ENCODE results near the gene TSPOAP1. TPM values are rescaled to one million over a fixed set of nuclear protein-coding genes. Genes with fewer than 3 reads are reported as not detected.

The TSPOAP1 gene
- total and polyA plus RNA-seq, 8 donors: 6.5 to 68.8 (median 11.6) TPM; not detected in 1

DNA sequence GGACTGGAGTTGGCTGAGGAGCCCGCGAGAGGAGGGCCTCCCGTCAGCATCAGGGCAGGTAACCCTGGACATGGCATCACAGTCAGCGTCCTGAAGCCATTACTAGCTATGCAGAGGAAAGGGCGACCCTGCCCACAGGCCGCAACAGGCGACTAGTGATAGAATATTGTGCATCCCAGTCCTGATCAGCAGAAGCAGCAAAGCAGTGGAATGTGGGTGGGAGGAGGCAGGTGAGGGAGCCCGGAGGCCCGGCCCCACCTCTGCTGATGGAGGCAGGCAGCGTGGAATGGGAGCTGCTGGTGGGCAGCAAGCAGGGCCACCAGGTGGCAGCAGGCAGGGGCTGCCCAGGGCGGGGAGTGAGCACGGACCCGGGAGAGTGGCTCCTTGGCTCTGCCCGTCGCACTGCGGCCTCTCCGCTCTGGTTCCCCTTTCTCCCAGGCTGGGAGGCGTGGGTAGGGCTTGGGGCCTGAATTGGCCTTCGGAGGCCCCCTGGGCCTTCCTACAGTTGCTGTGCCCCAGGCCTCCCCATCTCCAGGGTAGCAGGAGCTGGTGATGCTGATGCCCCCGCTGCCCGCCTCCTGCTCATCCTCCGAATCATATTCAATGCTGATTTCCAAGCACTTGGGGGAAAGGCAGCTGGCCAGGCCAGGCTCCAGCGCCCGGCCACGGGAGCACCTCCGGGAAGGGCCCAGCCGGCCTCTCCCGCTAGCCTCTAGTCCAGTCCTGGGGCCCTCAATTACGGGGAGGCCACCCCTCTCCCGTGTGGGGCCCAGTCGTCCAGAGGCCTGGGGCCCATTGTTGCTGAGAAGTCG, 20.2 kb downstream of the TSPOAP1 start:
- TF ChIP-seq EP300 (IDR thresholded peaks at IDR 0.05): no peak
- TF ChIP-seq POLR2A (IDR thresholded peaks at IDR 0.05): no peak
- TF ChIP-seq, protein P1, sequence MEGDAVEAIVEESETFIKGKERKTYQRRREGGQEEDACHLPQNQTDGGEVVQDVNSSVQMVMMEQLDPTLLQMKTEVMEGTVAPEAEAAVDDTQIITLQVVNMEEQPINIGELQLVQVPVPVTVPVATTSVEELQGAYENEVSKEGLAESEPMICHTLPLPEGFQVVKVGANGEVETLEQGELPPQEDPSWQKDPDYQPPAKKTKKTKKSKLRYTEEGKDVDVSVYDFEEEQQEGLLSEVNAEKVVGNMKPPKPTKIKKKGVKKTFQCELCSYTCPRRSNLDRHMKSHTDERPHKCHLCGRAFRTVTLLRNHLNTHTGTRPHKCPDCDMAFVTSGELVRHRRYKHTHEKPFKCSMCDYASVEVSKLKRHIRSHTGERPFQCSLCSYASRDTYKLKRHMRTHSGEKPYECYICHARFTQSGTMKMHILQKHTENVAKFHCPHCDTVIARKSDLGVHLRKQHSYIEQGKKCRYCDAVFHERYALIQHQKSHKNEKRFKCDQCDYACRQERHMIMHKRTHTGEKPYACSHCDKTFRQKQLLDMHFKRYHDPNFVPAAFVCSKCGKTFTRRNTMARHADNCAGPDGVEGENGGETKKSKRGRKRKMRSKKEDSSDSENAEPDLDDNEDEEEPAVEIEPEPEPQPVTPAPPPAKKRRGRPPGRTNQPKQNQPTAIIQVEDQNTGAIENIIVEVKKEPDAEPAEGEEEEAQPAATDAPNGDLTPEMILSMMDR (IDR thresholded peaks at IDR 0.05): no peak
- TF ChIP-seq POLR2AphosphoS5 (IDR thresholded peaks at IDR 0.05): no peak
- Histone ChIP-seq H3K4me1 (peaks cover 0 to 8% (median 0%) of the 10 kb centered on the region in 4 donors), H3K27me3 (no peaks in the 10 kb centered on the region), H3K9me3 (no peaks in the 10 kb centered on the region), H3K4me3 (no peak overlapping the region), H3K36me3 (peaks cover 0 to 26% (median 17%) of the 10 kb centered on the region in 4 donors), H3K27ac (no peak overlapping the region)
- WGBS, 5 donors: 70 to 76% (median 76%) methylated on average over 25 to 32 of the region's 32 CpGs
- intact Hi-C loops (cut with DNase I; ENCODE audit: low total_unique reads): no loop called here
- peak in 1 of 2 donors; percentile 25 for DNase-seq

DNA sequence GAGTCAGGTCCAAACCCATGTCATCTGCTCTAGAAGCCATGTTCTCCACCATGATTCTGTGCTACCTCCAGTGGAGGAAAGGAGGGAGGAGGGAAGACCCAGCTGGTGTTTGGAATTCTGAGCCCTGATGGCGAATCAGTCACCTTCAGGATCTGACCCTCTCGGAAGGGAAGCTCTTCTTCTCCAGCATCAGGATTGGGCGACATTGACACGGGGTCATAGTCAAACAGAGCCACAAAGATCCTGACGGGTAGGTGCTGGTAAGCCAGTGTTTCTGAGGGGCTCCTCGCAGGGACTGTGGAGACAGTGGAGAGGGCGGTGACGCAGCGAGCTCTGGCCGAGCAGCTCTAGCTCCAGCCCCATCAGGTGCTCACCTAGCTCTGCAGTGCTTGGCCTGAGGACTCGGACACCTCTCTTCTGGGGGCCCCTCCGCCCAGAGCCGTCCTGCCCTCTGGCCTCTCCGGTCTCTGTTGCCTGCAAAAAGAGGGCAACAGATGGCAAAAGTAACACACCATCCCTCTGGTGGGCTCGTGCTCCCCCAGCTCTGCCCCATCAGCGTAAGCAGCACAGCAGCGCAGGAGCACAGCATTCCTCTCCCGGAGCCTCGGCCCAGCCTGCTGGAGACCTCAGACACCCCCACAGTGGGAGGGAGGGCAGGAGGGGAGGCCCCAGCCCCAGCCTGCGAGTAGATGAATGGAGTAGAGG, 21.0 kb downstream of the TSPOAP1 start:
- H3K9me3 ChIP-seq: no peaks in the 10 kb centered on the region
- no peak overlapping the region for H3K4me3 ChIP-seq
- no peak overlapping the region for H3K27ac ChIP-seq
- H3K27me3 ChIP-seq: no peaks in the 10 kb centered on the region
- intact Hi-C loops (cut with DNase I; ENCODE audit: low total_unique reads): no loop called here
- TF ChIP-seq EP300 (IDR thresholded peaks at IDR 0.05): no peak
- TF ChIP-seq POLR2A (IDR thresholded peaks at IDR 0.05): no peak
- TF ChIP-seq, protein P1 (IDR thresholded peaks at IDR 0.05): no peak
- no peak for TF ChIP-seq POLR2AphosphoS5 (IDR thresholded peaks at IDR 0.05)
- H3K36me3 ChIP-seq: peaks cover 0 to 28% (median 17%) of the 10 kb centered on the region in 4 donors
- H3K4me1 ChIP-seq: peaks cover 0 to 8% (median 0%) of the 10 kb centered on the region in 4 donors
- WGBS, 5 donors: 88 to 93% (median 90%) methylated on average over 18 to 20 of the region's 20 CpGs
- DNase-seq: peak in 1 of 2 donors; percentile 13

DNA sequence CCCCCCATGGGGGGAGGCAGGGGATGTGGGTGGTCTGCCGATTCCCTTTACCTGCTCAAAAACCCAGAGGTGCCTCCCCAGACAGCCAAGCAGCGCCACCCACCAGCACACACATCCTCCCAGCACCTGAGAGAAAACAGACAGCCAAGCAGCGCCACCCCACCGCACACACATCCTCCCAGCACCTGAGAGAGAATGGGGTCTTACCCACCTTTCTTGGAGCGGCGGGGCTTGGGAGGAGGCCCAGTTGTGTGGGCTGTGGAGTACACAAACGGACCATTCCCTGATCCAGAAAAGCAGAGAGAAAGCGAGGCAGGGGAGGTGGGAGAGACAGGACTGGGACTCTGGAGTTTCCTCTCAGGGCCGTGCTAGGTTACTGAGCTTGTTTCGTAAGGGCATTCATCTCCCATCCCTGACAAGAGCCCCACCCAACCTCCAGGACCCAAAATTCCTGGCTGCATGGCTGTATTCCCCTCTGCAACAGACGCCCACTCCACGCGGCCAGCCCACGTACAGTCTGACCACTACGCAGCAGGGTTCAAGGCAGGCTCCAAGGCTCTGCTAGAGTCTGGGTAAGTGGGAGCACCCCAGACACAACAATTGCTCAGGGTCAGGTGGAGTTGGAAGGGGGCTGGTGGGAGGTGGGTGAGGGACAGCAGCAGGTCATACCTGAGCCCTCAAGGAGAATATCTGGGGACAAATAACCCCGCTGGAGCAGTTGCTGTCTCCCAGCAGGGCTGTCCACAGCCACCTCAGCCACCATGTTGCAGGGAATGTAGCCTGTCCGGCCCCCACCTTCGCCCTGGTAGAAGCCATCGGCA, 22.3 kb downstream of the TSPOAP1 start:
- TF ChIP-seq, protein P1 (IDR thresholded peaks at IDR 0.05): no peak
- TF ChIP-seq POLR2A (IDR thresholded peaks at IDR 0.05) (no peak), POLR2AphosphoS5 (IDR thresholded peaks at IDR 0.05) (no peak), EP300 (IDR thresholded peaks at IDR 0.05) (no peak)
- 89 to 94% (median 89%) methylated on average over 16 to 19 of the region's 19 CpGs for WGBS, 5 donors
- Histone ChIP-seq H3K9me3 (no peaks in the 10 kb centered on the region), H3K27me3 (no peaks in the 10 kb centered on the region), H3K27ac (no peak overlapping the region), H3K4me3 (no peak overlapping the region), H3K4me1 (peaks cover 0 to 8% (median 0%) of the 10 kb centered on the region in 4 donors), H3K36me3 (peaks cover 0 to 41% (median 16%) of the 10 kb centered on the region in 4 donors)
- intact Hi-C loops (cut with DNase I; ENCODE audit: low total_unique reads): no loop called here
- DNase-seq: peak in 1 of 2 donors; percentile 24

DNA sequence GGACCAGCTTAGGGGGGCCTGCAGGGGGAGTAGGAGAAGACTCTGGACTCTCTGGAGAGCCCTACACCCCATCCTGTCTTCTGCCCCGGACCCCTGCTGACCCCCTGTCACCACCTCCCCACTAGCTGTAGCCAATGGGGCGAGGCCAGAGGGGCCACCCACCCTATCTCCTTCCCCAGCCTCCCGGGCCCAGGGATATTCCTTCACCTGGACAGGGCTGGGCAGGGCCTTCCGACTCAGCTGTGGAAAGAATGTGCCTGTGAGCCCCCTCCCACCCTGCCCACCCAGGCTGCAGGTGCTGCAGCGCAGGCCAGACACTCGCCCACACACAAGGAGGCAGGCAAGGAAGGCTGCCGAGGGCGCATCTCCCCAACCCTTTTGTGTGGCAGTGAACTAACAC, 23.0 kb downstream of the TSPOAP1 start:
- intact Hi-C loops (cut with DNase I; ENCODE audit: low total_unique reads): no loop called here

More for the DNA sequence above, 23.0 kb downstream of the TSPOAP1 start:
- Histone ChIP-seq H3K4me3 (no peak overlapping the region), H3K9me3 (no peaks in the 10 kb centered on the region), H3K4me1 (peaks cover 0 to 8% (median 0%) of the 10 kb centered on the region in 4 donors), H3K36me3 (peaks cover 0 to 43% (median 16%) of the 10 kb centered on the region in 4 donors), H3K27ac (no peak overlapping the region), H3K27me3 (no peaks in the 10 kb centered on the region)
- TF ChIP-seq POLR2A (IDR thresholded peaks at IDR 0.05) (no peak), POLR2AphosphoS5 (IDR thresholded peaks at IDR 0.05) (no peak), EP300 (IDR thresholded peaks at IDR 0.05) (no peak)
- TF ChIP-seq, protein P1 (IDR thresholded peaks at IDR 0.05): no peak
- 80 to 100% (median 84%) methylated on average over 1 to 8 of the region's 8 CpGs for WGBS, 5 donors
- DNase-seq: peak in 1 of 2 donors; percentile 15
